Measurements from ENCODE around the gene MCRS1. TPM values are rescaled to one million over a fixed set of nuclear protein-coding genes. Genes with fewer than 3 reads are reported as not detected.

MCRS1 gene
- total and polyA plus RNA-seq, 4 donors, result 35.6 to 55.8 (median 49.0) TPM

GRCh38 chr12:49567302-49567610 is 686 bp downstream of the MCRS1 start:
- no peak for TF ChIP-seq CTCF (IDR thresholded peaks at IDR 0.05; ENCODE audit: control extremely low read depth, extremely low read depth)
- ATAC-seq (ENCODE audit: insufficient read depth, low FRiP score) (no peak), DNase-seq (no peak)
- WGBS, 2 donors, result 2 to 3% methylated on average over 11 of the region's 11 CpGs
- peak overlapping the region; percentile 83 to 96 for H3K9ac ChIP-seq (ENCODE audit: insufficient read depth in 1 of 2, low read length in 2 of 2)
- peaks cover 0 to 18% (median 8%) of the 10 kb centered on the region in 5 donors for H3K4me1 ChIP-seq (ENCODE audit: control insufficient read depth in 5 of 5, insufficient read depth in 5 of 5, low read length in 5 of 5)
- no peaks in the 10 kb centered on the region for H3K9me3 ChIP-seq (ENCODE audit: control insufficient read depth in 4 of 4, insufficient read depth in 3 of 4, low read length in 3 of 4)
- H3K27ac ChIP-seq (ENCODE audit: low read depth in 1 of 2, low read length in 1 of 2), result peak overlapping the region in 1 of 2 donors; percentile 91
- H3K36me3 ChIP-seq (ENCODE audit: control insufficient read depth in 4 of 4, insufficient read depth in 4 of 4, low read length in 4 of 4), result peaks cover 5 to 26% (median 16%) of the 10 kb centered on the region in 4 donors
- H3K4me3 ChIP-seq, result peak overlapping the region; percentile 61
- H3K27me3 ChIP-seq (ENCODE audit: control insufficient read depth in 3 of 3, insufficient read depth in 3 of 3, low read length in 2 of 3), result no peaks in the 10 kb centered on the region

- Histone ChIP-seq H3K9ac (ENCODE audit: insufficient read depth in 1 of 2, low read length in 2 of 2) (no peak overlapping the region), H3K27me3 (ENCODE audit: control insufficient read depth in 3 of 3, insufficient read depth in 3 of 3, low read length in 2 of 3) (no peaks in the 10 kb centered on the region), H3K27ac (ENCODE audit: low read depth in 1 of 2, low read length in 1 of 2) (peak overlapping the region in 1 of 2 donors; percentile 17), H3K4me3 (no peak overlapping the region), H3K4me1 (ENCODE audit: control insufficient read depth in 5 of 5, insufficient read depth in 5 of 5, low read length in 5 of 5) (peaks cover 0 to 18% (median 8%) of the 10 kb centered on the region in 5 donors), H3K9me3 (ENCODE audit: control insufficient read depth in 4 of 4, insufficient read depth in 3 of 4, low read length in 3 of 4) (no peaks in the 10 kb centered on the region), H3K36me3 (ENCODE audit: control insufficient read depth in 4 of 4, insufficient read depth in 4 of 4, low read length in 4 of 4) (peaks cover 9 to 28% (median 21%) of the 10 kb centered on the region in 4 donors)
- 94 to 97% methylated on average over 13 of the region's 13 CpGs for WGBS, 2 donors
- ATAC-seq (ENCODE audit: insufficient read depth, low FRiP score) (no peak), DNase-seq (peak in 1 of 3 donors; percentile 7)
- no peak for TF ChIP-seq CTCF (IDR thresholded peaks at IDR 0.05; ENCODE audit: control extremely low read depth, extremely low read depth)
Measured at GRCh38 chr12:49566361-49566760, 1.6 kb downstream of the MCRS1 start.

GRCh38 chr12:49565406-49566265 is 2.3 kb downstream of the MCRS1 start:
- Histone ChIP-seq H3K9ac (ENCODE audit: insufficient read depth in 1 of 2, low read length in 2 of 2) (no peak overlapping the region), H3K27me3 (ENCODE audit: control insufficient read depth in 3 of 3, insufficient read depth in 3 of 3, low read length in 2 of 3) (no peaks in the 10 kb centered on the region), H3K9me3 (ENCODE audit: control insufficient read depth in 4 of 4, insufficient read depth in 3 of 4, low read length in 3 of 4) (no peaks in the 10 kb centered on the region), H3K4me1 (ENCODE audit: control insufficient read depth in 5 of 5, insufficient read depth in 5 of 5, low read length in 5 of 5) (peaks cover 0 to 18% (median 8%) of the 10 kb centered on the region in 5 donors), H3K36me3 (ENCODE audit: control insufficient read depth in 4 of 4, insufficient read depth in 4 of 4, low read length in 4 of 4) (peaks cover 9 to 33% (median 23%) of the 10 kb centered on the region in 4 donors), H3K4me3 (no peak overlapping the region), H3K27ac (ENCODE audit: low read depth in 1 of 2, low read length in 1 of 2) (peak overlapping the region in 1 of 2 donors; percentile 39)
- no peak for TF ChIP-seq CTCF (IDR thresholded peaks at IDR 0.05; ENCODE audit: control extremely low read depth, extremely low read depth)
- peak in 1 of 3 donors; percentile 2 for DNase-seq
- no peak for ATAC-seq (ENCODE audit: insufficient read depth, low FRiP score)
- 94 to 95% methylated on average over 12 of the region's 12 CpGs for WGBS, 2 donors

Measured in lung (tissue), 12 donors.